H1 (cell line): Measurements from ENCODE around the gene FREM1. TPM values are rescaled to one million over a fixed set of nuclear protein-coding genes. Genes with fewer than 3 reads are reported as not detected.

Experiments used
- CTCF ChIA-PET: fragments of 300-600 bp; sonication (Branson Sonifier 250); formaldehyde crosslinking; loops from one replicate; lab custom pipeline; 2021; ENCODE audit not compliant: partially characterized antibody; lab: Charles Lee
- POLR2A ChIA-PET: fragments of 300-600 bp; sonication (Branson Sonifier 250); formaldehyde crosslinking; loops from one replicate; lab custom pipeline; 2021; ENCODE audit warnings: inconsistent platforms; ENCODE audit not compliant: partially characterized antibody; lab: Charles Lee
- DNase-seq, 2 experiments: peaks; one replicate each; pipeline versions ENCODE4 v3.0.0 to v3.0.0-alpha.2; 2010 to 2022; ENCODE audit warnings: low spot score in 2 of 2, low read depth in 1 of 2, mixed read lengths in 1 of 2
- FAIRE-seq: peaks from 2 replicates; lab custom pipeline; 2011; peaks lifted over from hg19 to GRCh38; lab: Jason Lieb, UNC
- H2AFZ ChIP-seq: 2 replicates; pipeline ENCODE4 v1.8.1; 2012; ENCODE audit warnings: low read length, inconsistent platforms
- H2AK5ac ChIP-seq: 2 replicates; pipeline ENCODE4 v1.6.1; 2013; ENCODE audit warnings: low read depth, low read length
- H2BK120ac ChIP-seq: replicated peaks from 2 replicates; pipeline ENCODE3; 2013; ENCODE audit warnings: low read depth, low read length, inconsistent platforms
- H2BK12ac ChIP-seq: 2 replicates; pipeline ENCODE4 v1.6.1; 2013; ENCODE audit warnings: low read depth, low read length
- H2BK15ac ChIP-seq: 2 replicates; pipeline ENCODE4 v1.6.1; 2013; ENCODE audit warnings: low read length
- H2BK20ac ChIP-seq: 2 replicates; pipeline ENCODE4 v1.6.1; 2013; ENCODE audit warnings: low read length
- H2BK5ac ChIP-seq: 2 replicates; pipeline ENCODE4 v1.6.1; 2013; ENCODE audit warnings: low read depth, low read length
- H3K14ac ChIP-seq: 2 replicates; pipeline ENCODE4 v1.6.1; 2013; ENCODE audit warnings: inconsistent platforms; ENCODE audit not compliant: insufficient read length
- H3K18ac ChIP-seq: 2 replicates; pipeline ENCODE4 v1.6.1; 2013; ENCODE audit warnings: low read length; ENCODE audit errors: extremely low read depth
- H3K23ac ChIP-seq: 2 replicates; pipeline ENCODE4 v1.6.1; 2013; ENCODE audit warnings: inconsistent platforms; ENCODE audit not compliant: insufficient read length
- H3K23me2 ChIP-seq: 2 replicates; pipeline ENCODE4 v1.6.1; 2013; ENCODE audit warnings: low read depth, low read length
- H3K27ac ChIP-seq: 2 replicates; pipeline ENCODE4 v1.6.1; 2011; ENCODE audit warnings: low read depth, low read length, inconsistent platforms
- H3K27me3 ChIP-seq, 4 experiments: replicated peaks in 1 of 4; 1 replicate in 1 of 4; 2 replicates in 3 of 4; pipeline versions ENCODE4 v1.6.1 to v1.8.1; 2011 to 2013; ENCODE audit warnings: low read length in 3 of 4, mild to moderate bottlenecking in 3 of 4, inconsistent platforms in 2 of 4, mixed read lengths in 2 of 4, moderate library complexity in 1 of 4; ENCODE audit not compliant: control insufficient read depth in 3 of 4, insufficient read depth in 3 of 4; ENCODE audit errors: extremely low read depth in 1 of 4
- H3K36me3 ChIP-seq, 4 experiments: 2 replicates each; pipeline versions ENCODE4 v1.6.1 to v1.8.1; 2011 to 2013; ENCODE audit warnings: mild to moderate bottlenecking in 4 of 4, low read length in 3 of 4, moderate library complexity in 2 of 4, control low read depth in 1 of 4, inconsistent platforms in 1 of 4; ENCODE audit not compliant: insufficient read depth in 4 of 4, control insufficient read depth in 2 of 4
- H3K4ac ChIP-seq: replicated peaks from 2 replicates; pipeline ENCODE3; 2013; ENCODE audit warnings: low read length, low read depth, mixed read lengths, inconsistent platforms; ENCODE audit not compliant: insufficient read length
- H3K4me1 ChIP-seq, 4 experiments: replicated peaks in 1 of 4; 1 replicate in 1 of 4; 2 replicates in 3 of 4; pipeline versions ENCODE4 v1.6.1 to v1.8.1; 2011 to 2013; ENCODE audit warnings: low read length in 3 of 4, inconsistent platforms in 2 of 4, mixed read lengths in 1 of 4; ENCODE audit not compliant: insufficient read depth in 4 of 4, control insufficient read depth in 3 of 4
- H3K4me2 ChIP-seq, 2 experiments: 2 replicates each; pipeline versions ENCODE4 v1.6.1 to v1.8.1; 2011 to 2013; ENCODE audit warnings: low read depth in 2 of 2, low read length in 2 of 2, control low read depth in 1 of 2, inconsistent platforms in 1 of 2, mild to moderate bottlenecking in 1 of 2; ENCODE audit not compliant: insufficient read depth in 1 of 2
- H3K4me3 ChIP-seq, 4 experiments: fragments of 200-600, 300-600 bp in 1 of 4; sonication (generic), shearing (Covaris generic), sonication (Bioruptor Twin) in 1 of 4; 2 replicates each; pipeline versions ENCODE4 v1.5.1 to v1.8.1; 2011 to 2016; ENCODE audit warnings: low read length in 4 of 4, low read depth in 3 of 4, control low read depth in 2 of 4, inconsistent platforms in 2 of 4, mild to moderate bottlenecking in 2 of 4, mixed read lengths in 1 of 4, moderate library complexity in 1 of 4; ENCODE audit not compliant: insufficient read depth in 2 of 4; ENCODE audit errors: extremely low read depth in 1 of 4
- H3K56ac ChIP-seq: replicated peaks from 2 replicates; pipeline ENCODE3; 2013; ENCODE audit warnings: low read depth, mild to moderate bottlenecking, mixed read lengths, low read length, inconsistent platforms; ENCODE audit not compliant: insufficient read length
- H3K79me1 ChIP-seq: 2 replicates; pipeline ENCODE4 v1.6.1; 2013; ENCODE audit warnings: low read depth, low read length, control low read depth
- H3K79me2 ChIP-seq, 2 experiments: 2 replicates each; pipeline versions ENCODE4 v1.6.1 to v1.8.1; 2012 to 2013; ENCODE audit warnings: low read length in 2 of 2, mild to moderate bottlenecking in 2 of 2, inconsistent platforms in 1 of 2; ENCODE audit not compliant: insufficient read depth in 2 of 2, control insufficient read depth in 1 of 2
- H3K9ac ChIP-seq, 4 experiments: replicated peaks in 1 of 4; 1 replicate in 1 of 4; 2 replicates in 3 of 4; pipeline versions ENCODE4 v1.6.1 to v1.8.1; 2011 to 2013; ENCODE audit warnings: low read depth in 3 of 4, low read length in 3 of 4, control low read depth in 2 of 4, mild to moderate bottlenecking in 2 of 4, moderate library complexity in 2 of 4, inconsistent platforms in 1 of 4; ENCODE audit errors: extremely low read depth in 1 of 4
- H3K9me3 ChIP-seq, 2 experiments: 2 replicates each; pipeline versions ENCODE4 v1.6.1 to v1.8.1; 2012 to 2013; ENCODE audit warnings: mild to moderate bottlenecking in 2 of 2, moderate library complexity in 2 of 2, control low read depth in 1 of 2, inconsistent platforms in 1 of 2, low read depth in 1 of 2, low read length in 1 of 2, mixed read lengths in 1 of 2; ENCODE audit not compliant: insufficient read depth in 2 of 2
- H4K20me1 ChIP-seq, 2 experiments: replicated peaks in 1 of 2; 2 replicates each; pipeline versions ENCODE3 to v1.8.1; 2011 to 2013; ENCODE audit warnings: inconsistent platforms in 2 of 2, low read length in 2 of 2, mild to moderate bottlenecking in 1 of 2; ENCODE audit not compliant: insufficient read depth in 2 of 2, control insufficient read depth in 1 of 2
- H4K5ac ChIP-seq: 2 replicates; pipeline ENCODE4 v1.6.1; 2013; ENCODE audit warnings: low read length, low read depth, mixed read lengths, inconsistent platforms; ENCODE audit not compliant: insufficient read length
- H4K8ac ChIP-seq: 2 replicates; pipeline ENCODE4 v1.8.0; 2013; ENCODE audit warnings: mild to moderate bottlenecking, moderate library complexity, low read length, inconsistent platforms; ENCODE audit not compliant: insufficient read depth; ENCODE audit errors: extremely low read depth
- H4K91ac ChIP-seq: replicated peaks from 2 replicates; pipeline ENCODE3; 2013; ENCODE audit warnings: low read length, mixed read lengths, inconsistent platforms; ENCODE audit not compliant: insufficient read length
- ATF2 ChIP-seq: IDR thresholded peaks from 2 replicates; pipeline ENCODE4 v1.6.1; 2012; ENCODE audit warnings: low read length, inconsistent platforms
- BRCA1 ChIP-seq: IDR thresholded peaks from 2 replicates; pipeline ENCODE4 v1.6.1; 2012; ENCODE audit warnings: low read depth, low read length, improper control_type of control experiment
- CEBPB ChIP-seq: IDR thresholded peaks from 2 replicates; pipeline ENCODE4 v1.6.1; 2012; ENCODE audit warnings: low read depth, low read length
- FOSL1 ChIP-seq: IDR thresholded peaks from 2 replicates; pipeline ENCODE4 v1.6.1; 2011; ENCODE audit warnings: mild to moderate bottlenecking, low read depth, low read length, moderate library complexity; ENCODE audit not compliant: insufficient read depth
- GTF2F1 ChIP-seq: IDR thresholded peaks from 2 replicates; pipeline ENCODE4 v1.6.1; 2012; ENCODE audit warnings: low read depth, low read length, improper control_type of control experiment, borderline replicate concordance
- HDAC6 ChIP-seq: IDR thresholded peaks from one replicate; pipeline ENCODE4 v1.7.1; 2012; ENCODE audit warnings: low read depth, mild to moderate bottlenecking, inconsistent platforms, low read length, moderate library complexity
- KDM1A ChIP-seq: fragments of 200-600, 300-600 bp; sonication (generic); IDR thresholded peaks from 2 replicates; pipeline ENCODE4 v1.7.1; 2016; ENCODE audit warnings: mild to moderate bottlenecking, low read length, borderline replicate concordance
- KDM4A ChIP-seq: IDR thresholded peaks from one replicate; pipeline ENCODE4 v1.7.1; 2012; ENCODE audit warnings: low read depth, mild to moderate bottlenecking, moderate library complexity, low read length, inconsistent platforms; ENCODE audit not compliant: severe bottlenecking
- MAFK ChIP-seq: IDR thresholded peaks from 2 replicates; pipeline ENCODE4 v1.6.1; 2012; ENCODE audit warnings: low read depth, mild to moderate bottlenecking, improper control_type of control experiment, low read length
- NRF1 ChIP-seq: IDR thresholded peaks from 2 replicates; pipeline ENCODE4 v1.6.1; 2011; ENCODE audit warnings: mild to moderate bottlenecking, low read depth, low read length, improper control_type of control experiment
- PHF8 ChIP-seq: fragments of 200-600 bp; sonication (generic); conservative IDR thresholded peaks from 2 replicates; pipeline ENCODE4 v1.7.1; 2012; ENCODE audit warnings: low read depth, mild to moderate bottlenecking, inconsistent platforms, low read length, moderate library complexity
- POLR2A ChIP-seq, 2 experiments: IDR thresholded peaks; 1 replicate in 1 of 2; 2 replicates in 1 of 2; pipeline ENCODE4 v1.6.1; 2011; ENCODE audit warnings: low read depth in 2 of 2, low read length in 2 of 2, mild to moderate bottlenecking in 2 of 2; ENCODE audit errors: control extremely low read depth in 1 of 2
- RAD21 ChIP-seq, 2 experiments: IDR thresholded peaks in 1 of 2; conservative IDR thresholded peaks in 1 of 2; 2 replicates each; pipeline ENCODE4 v1.6.1; 2011; ENCODE audit warnings: low read depth in 2 of 2, low read length in 2 of 2, improper control_type of control experiment in 1 of 2, inconsistent platforms in 1 of 2, mild to moderate bottlenecking in 1 of 2, moderate library complexity in 1 of 2
- WGBS, 2 experiments: shearing (Covaris generic) in 1 of 2; methylation state at CpG; one replicate each; pipeline versions ENCODE4 v1.1.6 to v1.1.7; 2013 to 2015; ENCODE audit warnings: low lambda C conversion rate in 2 of 2, mixed read lengths in 2 of 2, inconsistent platforms in 1 of 2, low coverage in 1 of 2, missing lambda C conversion rate in 1 of 2; ENCODE audit not compliant: insufficient replicate concordance in 2 of 2, insufficient coverage in 1 of 2, insufficient read length in 1 of 2; ENCODE audit errors: extremely low coverage in 1 of 2, missing lambda C conversion rate in 1 of 2; 5-methylcytosine and 5-hydroxymethylcytosine counted together
- polyA plus RNA-seq, 7 experiments: library from polyadenylated mRNA; depleted of rRNA in 3 of 7; stranded (reverse) in 5 of 7; unstranded in 2 of 7; fragments of >200 nt in 5 of 7; fragments of 200-250 nt in 2 of 7; gene quantifications; 1 replicate in 5 of 7; 2 replicates in 1 of 7; 4 replicates in 1 of 7; pipeline versions ENCODE4 v1.2.1 to v1.2.3, GENCODE V29; 2011 to 2013; ENCODE audit warnings: missing spikeins in 2 of 7, mixed read lengths in 2 of 7
- total RNA-seq: library from RNA; stranded (reverse); fragmentation: NEBNext Ultra II Directional; extraction: Animal tissue kit (Norgen Biotek cat#: 25700); gene quantifications from 2 replicates; pipeline ENCODE4 v1.2.1, GENCODE V29; 2021

FREM1 gene
- total and polyA plus RNA-seq, 2 of the 8 experiments (the other 6 are each of a cell fraction or from before 2014, with no cell fraction given) = 2.6 to 3.1 TPM

GRCh38 chr9:14945351-14945750 lies 35.1 kb upstream of the FREM1 start:
- H4K91ac ChIP-seq = no peak overlapping the region
- H3K9me3 ChIP-seq = no peaks in the 10 kb centered on the region
- H3K27ac ChIP-seq = no peak overlapping the region
- H3K23me2 ChIP-seq = no peaks in the 10 kb centered on the region
- no peak overlapping the region for H2BK120ac ChIP-seq
- no peak overlapping the region for H2BK20ac ChIP-seq
- no peak overlapping the region for H2BK15ac ChIP-seq
- no peak overlapping the region for H3K4me3 ChIP-seq
- no peak overlapping the region for H3K56ac ChIP-seq
- H2AK5ac ChIP-seq = no peak overlapping the region
- H3K79me2 ChIP-seq = no peaks in the 10 kb centered on the region
- no peaks in the 10 kb centered on the region for H3K36me3 ChIP-seq
- H2AFZ ChIP-seq = no peak overlapping the region
- H3K9ac ChIP-seq = no peak overlapping the region; a peak in 1 of 7 replicates
- POLR2A ChIA-PET = no interaction called here
- DNase-seq (no peak), FAIRE-seq (no peak)
- no peaks in the 10 kb centered on the region for H3K79me1 ChIP-seq
- H3K4ac ChIP-seq = no peak overlapping the region
- H3K4me2 ChIP-seq = no peak overlapping the region
- H4K5ac ChIP-seq = no peak overlapping the region
- H3K18ac ChIP-seq = no peak overlapping the region
- no peak overlapping the region for H3K14ac ChIP-seq
- WGBS, 2 experiments = 88% methylated on average over 4 of the region's 4 CpGs; no CpG with 5 or more reads in 1 of the 2 experiments
- no peaks in the 10 kb centered on the region for H3K4me1 ChIP-seq
- 0 out of 2 replicates have a peak overlapping the region, but pooled peaks have one; percentile 16 for H2BK5ac ChIP-seq
- no peaks in the 10 kb centered on the region for H3K27me3 ChIP-seq
- no peak overlapping the region for H3K23ac ChIP-seq
- CTCF ChIA-PET = no interaction called here
- H2BK12ac ChIP-seq = no peak overlapping the region; the same call in 1 of the 2 replicates
- H4K8ac ChIP-seq = no peak overlapping the region
- no peaks in the 10 kb centered on the region for H4K20me1 ChIP-seq
- TF ChIP-seq KDM4A = no peak
- TF ChIP-seq NRF1 = no peak
- no peak for TF ChIP-seq MAFK
- TF ChIP-seq BRCA1 = no peak
- TF ChIP-seq RAD21 (IDR thresholded peaks at IDR 0.05 in 1 of 2, conservative IDR thresholded peaks at IDR 0.05 in 1 of 2; ENCODE audit: low read depth in 2 of 2, low read length in 2 of 2) = no peak
- no peak for TF ChIP-seq PHF8
- no peak for TF ChIP-seq GTF2F1
- TF ChIP-seq FOSL1 = no peak
- TF ChIP-seq KDM1A = no peak
- no peak for TF ChIP-seq ATF2
- no peak for TF ChIP-seq POLR2A (IDR thresholded peaks at IDR 0.05; ENCODE audit: control extremely low read depth in 1 of 2, low read depth in 2 of 2, low read length in 2 of 2)
- no peak for TF ChIP-seq CEBPB
- TF ChIP-seq HDAC6 = no peak
